Karpas-422 (cell line): ENCODE results near the gene ADGRV1. TPM values are rescaled to one million over a fixed set of nuclear protein-coding genes. Genes with fewer than 3 reads are reported as not detected.

Source experiments
- DNase-seq: peaks from one replicate; pipeline ENCODE4 v3.0.0-alpha.2; 2015
- H2AFZ ChIP-seq: fragments of 200-600 bp; sonication (generic); 2 replicates; pipeline ENCODE4 v1.6.1; 2014; ENCODE audit warnings: antibody characterized with exemption, low read length, mixed read lengths
- H3K27ac ChIP-seq: fragments of 200-600 bp; sonication (generic); 2 replicates; pipeline ENCODE4 v1.5.1; 2014; ENCODE audit warnings: mild to moderate bottlenecking, low read length, moderate library complexity
- H3K27me3 ChIP-seq: fragments of 200-600 bp; sonication (generic); 2 replicates; pipeline ENCODE4 v1.6.1; 2014; ENCODE audit warnings: low read length, mixed read lengths
- H3K36me3 ChIP-seq: fragments of 200-600 bp; sonication (generic); 2 replicates; pipeline ENCODE4 v1.6.1; 2014; ENCODE audit warnings: low read length, mixed read lengths; ENCODE audit not compliant: insufficient read depth
- H3K4me1 ChIP-seq: fragments of 200-600 bp; sonication (generic); 2 replicates; pipeline ENCODE4 v1.6.1; 2014; ENCODE audit warnings: mild to moderate bottlenecking, low read length, mixed read lengths
- H3K4me2 ChIP-seq: fragments of 200-600 bp; sonication (generic); 2 replicates; pipeline ENCODE4 v1.6.1; 2014; ENCODE audit warnings: low read length, low read depth, mild to moderate bottlenecking; ENCODE audit not compliant: poor library complexity, severe bottlenecking
- H3K4me3 ChIP-seq: fragments of 200-600 bp; sonication (generic); 2 replicates; pipeline ENCODE4 v1.5.1; 2014; ENCODE audit warnings: mild to moderate bottlenecking, antibody characterized with exemption, low read length, mixed read lengths
- H3K79me2 ChIP-seq: fragments of 200-600 bp; sonication (generic); 2 replicates; pipeline ENCODE4 v1.6.1; 2014; ENCODE audit warnings: mild to moderate bottlenecking, low read length, mixed read lengths
- H3K9ac ChIP-seq: fragments of 200-600 bp; sonication (generic); 2 replicates; pipeline ENCODE4 v1.6.0; 2014; ENCODE audit warnings: low read length
- H3K9me2 ChIP-seq: fragments of 200-600 bp; sonication (generic), shearing (Covaris generic); replicated peaks from 2 replicates; pipeline ENCODE4 v1.6.0; 2014; ENCODE audit warnings: mild to moderate bottlenecking, low read length, moderate library complexity; ENCODE audit not compliant: insufficient read depth
- H3K9me3 ChIP-seq: fragments of 300-700, 200-600 bp; sonication (generic); 2 replicates; pipeline ENCODE4 v1.6.1; 2014; ENCODE audit warnings: low read length, mixed read lengths
- H4K20me1 ChIP-seq: fragments of 200-600 bp; sonication (generic); 2 replicates; pipeline ENCODE4 v1.6.1; 2014; ENCODE audit warnings: mild to moderate bottlenecking, antibody characterized with exemption, low read length, low read depth; ENCODE audit not compliant: insufficient read depth
- total RNA-seq: library from RNA; depleted of rRNA; stranded (reverse); fragments of >200 nt; shearing (Covaris generic); gene quantifications from 2 replicates; pipeline ENCODE4 v1.2.3, GENCODE V29; 2014; ENCODE audit warnings: low replicate concordance

Gene ADGRV1
- total RNA-seq, 1 experiment from 2014 or later, result not detected

DNA sequence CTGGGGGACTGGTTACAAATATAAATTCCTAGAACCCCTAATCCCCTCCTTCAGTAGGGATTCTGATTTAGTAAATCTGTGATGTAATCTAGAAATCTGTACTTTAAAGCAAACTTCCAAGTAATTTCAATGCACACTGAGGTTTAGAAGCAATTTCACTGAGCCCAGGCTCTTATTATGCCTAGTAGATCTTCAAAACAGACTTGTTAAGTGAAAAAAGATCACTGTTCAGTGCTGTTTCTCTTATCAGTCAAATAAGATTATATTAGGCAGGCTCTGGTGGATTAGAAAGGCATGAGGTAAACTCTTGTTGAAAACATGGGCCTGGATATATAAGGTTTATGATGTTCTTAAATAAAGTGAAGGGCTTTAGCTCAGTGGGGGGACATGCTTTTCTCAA is 293.9 kb downstream of the ADGRV1 start:
- H3K4me2 ChIP-seq, result no peak overlapping the region
- no peaks in the 10 kb centered on the region for H3K36me3 ChIP-seq
- H4K20me1 ChIP-seq, result no peaks in the 10 kb centered on the region
- H3K27me3 ChIP-seq, result no peaks in the 10 kb centered on the region
- H3K4me3 ChIP-seq, result no peak overlapping the region
- no peak overlapping the region for H2AFZ ChIP-seq
- H3K79me2 ChIP-seq, result no peaks in the 10 kb centered on the region
- no peaks in the 10 kb centered on the region for H3K9me3 ChIP-seq
- no peaks in the 10 kb centered on the region for H3K9me2 ChIP-seq
- H3K27ac ChIP-seq, result no peak overlapping the region
- no peaks in the 10 kb centered on the region for H3K4me1 ChIP-seq
- H3K9ac ChIP-seq, result no peak overlapping the region
- no peak for DNase-seq

DNA sequence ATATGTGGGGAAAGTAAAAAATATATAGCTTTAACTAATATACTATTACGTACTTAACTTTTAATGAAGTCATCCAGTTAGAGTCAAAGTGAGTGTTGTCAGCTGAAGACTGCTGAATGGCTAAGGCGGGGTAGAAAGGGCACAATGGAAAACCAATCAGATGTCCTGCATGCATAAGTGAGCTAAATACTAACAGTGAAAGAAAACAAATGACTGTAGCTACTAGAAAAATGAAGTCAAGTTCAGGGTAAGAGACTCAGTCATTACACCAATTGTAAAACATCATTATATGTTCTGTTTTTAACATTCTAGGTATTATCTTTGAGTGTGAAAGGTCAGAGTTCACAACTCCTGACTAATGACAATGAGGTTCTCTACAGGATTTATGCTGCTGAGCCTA is 295.2 kb downstream of the ADGRV1 start:
- no peaks in the 10 kb centered on the region for H3K79me2 ChIP-seq
- no peak overlapping the region for H3K27ac ChIP-seq
- H3K27me3 ChIP-seq, result no peaks in the 10 kb centered on the region
- no peak overlapping the region for H2AFZ ChIP-seq
- H4K20me1 ChIP-seq, result no peaks in the 10 kb centered on the region
- no peak for DNase-seq
- no peak overlapping the region for H3K4me2 ChIP-seq
- H3K36me3 ChIP-seq, result no peaks in the 10 kb centered on the region
- H3K9ac ChIP-seq, result no peak overlapping the region
- H3K4me1 ChIP-seq, result no peaks in the 10 kb centered on the region
- no peak overlapping the region for H3K4me3 ChIP-seq
- H3K9me2 ChIP-seq, result no peaks in the 10 kb centered on the region
- no peaks in the 10 kb centered on the region for H3K9me3 ChIP-seq

DNA sequence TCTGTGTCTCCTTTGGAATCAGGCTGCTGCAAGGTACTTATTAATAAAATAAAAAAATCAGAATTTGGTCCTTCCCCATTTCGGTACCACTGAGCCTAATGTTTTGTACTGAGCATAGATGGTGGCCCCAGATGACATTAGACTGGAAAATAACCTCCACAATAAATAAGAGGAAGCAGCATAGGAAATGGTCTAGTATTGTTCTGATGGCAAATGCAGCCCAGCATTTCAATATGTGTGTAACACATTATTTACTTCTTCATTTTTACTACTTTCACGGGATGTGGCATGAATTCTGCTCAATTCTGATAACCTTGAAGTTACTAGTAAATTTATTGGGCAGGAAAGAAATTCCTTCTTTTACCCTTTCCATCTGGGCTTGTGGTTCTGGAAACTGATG is 295.6 kb downstream of the ADGRV1 start:
- Histone ChIP-seq H3K4me1 (no peaks in the 10 kb centered on the region), H3K9ac (no peak overlapping the region), H2AFZ (no peak overlapping the region), H3K4me3 (no peak overlapping the region), H3K9me2 (no peaks in the 10 kb centered on the region), H3K27ac (no peak overlapping the region), H3K9me3 (no peaks in the 10 kb centered on the region), H3K79me2 (no peaks in the 10 kb centered on the region), H4K20me1 (no peaks in the 10 kb centered on the region), H3K4me2 (no peak overlapping the region), H3K36me3 (no peaks in the 10 kb centered on the region), H3K27me3 (no peaks in the 10 kb centered on the region)
- DNase-seq, result no peak

DNA sequence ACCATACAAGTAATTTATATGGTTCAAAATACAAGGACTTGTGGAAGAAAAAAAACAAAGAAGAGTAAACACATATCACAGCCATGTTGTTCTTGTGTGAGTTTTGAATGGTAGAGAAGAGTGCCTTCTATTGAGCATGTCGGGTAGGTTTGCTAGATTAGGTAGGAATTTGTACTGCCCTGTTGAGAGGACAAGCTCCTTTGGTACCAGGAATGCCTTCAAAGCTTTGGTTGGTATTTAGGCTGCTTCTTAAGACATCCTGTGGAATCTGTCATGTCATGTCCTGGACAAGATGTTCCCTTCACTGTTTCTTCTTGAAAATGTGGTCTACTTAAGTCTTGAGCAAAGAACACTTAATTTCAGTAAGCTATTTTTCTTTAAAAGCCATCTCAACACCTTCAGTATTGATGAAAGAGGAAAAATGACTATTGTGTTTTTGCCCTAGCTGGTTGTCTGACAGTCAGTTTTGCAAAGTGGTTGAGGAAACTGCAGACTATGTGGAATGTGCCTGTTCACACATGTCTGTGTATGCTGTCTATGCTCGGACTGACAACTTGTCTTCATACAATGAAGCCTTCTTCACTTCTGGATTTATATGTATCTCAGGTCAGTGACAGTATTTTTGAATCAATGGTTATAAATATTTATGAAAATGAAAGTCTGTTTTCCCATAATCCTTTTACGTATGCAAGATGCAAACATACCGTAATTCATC is 296.9 kb downstream of the ADGRV1 start:
- Histone ChIP-seq H3K4me2 (no peak overlapping the region), H3K79me2 (no peaks in the 10 kb centered on the region), H3K9me3 (no peaks in the 10 kb centered on the region), H3K9me2 (no peaks in the 10 kb centered on the region), H3K4me3 (no peak overlapping the region), H2AFZ (no peak overlapping the region), H3K27ac (no peak overlapping the region), H3K27me3 (no peaks in the 10 kb centered on the region), H3K36me3 (no peaks in the 10 kb centered on the region), H3K4me1 (no peaks in the 10 kb centered on the region), H4K20me1 (no peaks in the 10 kb centered on the region), H3K9ac (no peak overlapping the region)
- DNase-seq, result no peak

DNA sequence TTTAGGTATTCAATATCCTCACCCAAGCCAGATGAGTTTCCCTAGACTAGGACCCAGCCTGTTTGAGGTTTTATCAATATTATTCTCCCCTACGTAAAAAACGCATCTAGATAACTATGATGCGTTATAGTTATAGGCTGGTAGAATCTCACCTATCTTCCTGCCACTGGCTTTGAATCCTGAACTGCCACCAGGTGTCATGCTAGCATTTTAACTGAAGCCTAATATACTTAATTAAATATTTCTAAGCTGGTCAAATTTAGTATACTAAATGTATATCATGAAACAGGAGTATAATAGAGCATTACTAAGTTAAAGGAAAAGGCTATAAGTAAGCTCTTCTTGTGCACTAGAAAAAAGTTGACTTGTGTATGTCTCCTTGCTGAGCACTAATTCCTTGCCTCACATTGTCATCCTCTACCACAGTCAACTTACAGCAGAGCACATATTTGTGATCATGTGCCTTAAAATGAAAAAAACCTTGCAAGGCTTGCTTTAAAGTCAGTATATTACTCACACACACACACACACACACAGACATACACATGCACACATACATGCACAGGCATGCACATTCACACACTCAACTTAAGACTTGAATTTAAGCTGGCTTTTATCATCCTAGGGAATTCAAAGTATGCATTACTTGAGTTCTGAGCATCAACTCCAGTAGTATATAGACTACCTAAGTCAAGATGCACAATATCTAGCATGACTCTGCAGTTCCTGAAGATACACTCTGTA is 303.4 kb downstream of the ADGRV1 start:
- no peaks in the 10 kb centered on the region for H3K9me2 ChIP-seq
- DNase-seq, result no peak
- H2AFZ ChIP-seq, result no peak overlapping the region
- no peaks in the 10 kb centered on the region for H3K4me1 ChIP-seq
- H3K9ac ChIP-seq, result no peak overlapping the region
- H3K36me3 ChIP-seq, result no peaks in the 10 kb centered on the region
- no peak overlapping the region for H3K27ac ChIP-seq
- H3K4me2 ChIP-seq, result no peak overlapping the region
- H4K20me1 ChIP-seq, result no peaks in the 10 kb centered on the region
- H3K27me3 ChIP-seq, result no peaks in the 10 kb centered on the region
- H3K79me2 ChIP-seq, result no peaks in the 10 kb centered on the region
- no peak overlapping the region for H3K4me3 ChIP-seq
- H3K9me3 ChIP-seq, result no peaks in the 10 kb centered on the region

DNA sequence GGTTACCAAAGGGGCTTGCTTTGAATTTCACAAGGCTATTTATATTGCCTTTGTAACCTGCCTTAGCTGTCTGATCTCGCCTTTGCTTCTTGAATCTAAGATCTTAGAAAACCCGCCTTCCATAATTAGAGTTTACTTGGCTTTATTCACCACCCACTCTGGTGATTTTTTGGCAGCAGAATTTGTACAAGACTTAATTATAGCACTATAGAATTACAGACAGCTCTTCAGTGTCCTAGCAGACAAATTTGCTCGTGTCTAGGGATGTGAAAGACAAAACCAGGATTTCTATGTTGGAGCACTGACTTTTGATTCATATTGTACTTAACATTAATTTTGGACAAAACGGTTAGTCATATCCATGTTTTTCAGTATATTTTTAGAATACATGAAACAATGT is 306.6 kb downstream of the ADGRV1 start:
- Histone ChIP-seq H3K27me3 (no peaks in the 10 kb centered on the region), H3K9me3 (no peaks in the 10 kb centered on the region), H2AFZ (no peak overlapping the region), H3K4me1 (no peaks in the 10 kb centered on the region), H4K20me1 (no peaks in the 10 kb centered on the region), H3K27ac (no peak overlapping the region), H3K4me2 (no peak overlapping the region), H3K79me2 (no peaks in the 10 kb centered on the region), H3K36me3 (no peaks in the 10 kb centered on the region), H3K9ac (no peak overlapping the region), H3K9me2 (no peaks in the 10 kb centered on the region), H3K4me3 (no peak overlapping the region)
- no peak for DNase-seq

DNA sequence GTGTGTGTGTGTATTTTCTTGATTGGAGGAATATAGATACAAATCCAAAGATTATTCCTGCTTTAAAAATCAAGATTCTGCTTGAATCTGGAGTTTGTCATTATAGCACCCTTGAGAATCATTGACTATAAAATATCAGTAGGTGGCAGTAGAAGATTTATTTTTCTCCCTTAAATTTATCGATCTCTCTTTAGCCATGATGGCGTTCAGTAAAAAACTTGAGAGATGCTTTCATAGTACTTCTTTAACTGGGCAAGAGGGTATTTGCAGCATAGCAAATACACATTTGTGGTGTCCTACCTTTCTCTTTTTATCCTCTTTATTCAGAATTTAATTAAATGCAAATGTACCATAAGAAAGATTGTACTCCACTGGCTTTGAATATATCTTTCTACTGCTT is 307.7 kb downstream of the ADGRV1 start:
- Histone ChIP-seq H3K79me2 (no peaks in the 10 kb centered on the region), H3K27me3 (no peaks in the 10 kb centered on the region), H2AFZ (no peak overlapping the region), H3K9me2 (no peaks in the 10 kb centered on the region), H3K4me1 (no peaks in the 10 kb centered on the region), H3K9me3 (no peaks in the 10 kb centered on the region), H3K27ac (no peak overlapping the region), H3K4me3 (no peak overlapping the region), H3K9ac (no peak overlapping the region), H3K4me2 (no peak overlapping the region), H4K20me1 (no peaks in the 10 kb centered on the region), H3K36me3 (no peaks in the 10 kb centered on the region)
- peak; percentile 53 for DNase-seq

DNA sequence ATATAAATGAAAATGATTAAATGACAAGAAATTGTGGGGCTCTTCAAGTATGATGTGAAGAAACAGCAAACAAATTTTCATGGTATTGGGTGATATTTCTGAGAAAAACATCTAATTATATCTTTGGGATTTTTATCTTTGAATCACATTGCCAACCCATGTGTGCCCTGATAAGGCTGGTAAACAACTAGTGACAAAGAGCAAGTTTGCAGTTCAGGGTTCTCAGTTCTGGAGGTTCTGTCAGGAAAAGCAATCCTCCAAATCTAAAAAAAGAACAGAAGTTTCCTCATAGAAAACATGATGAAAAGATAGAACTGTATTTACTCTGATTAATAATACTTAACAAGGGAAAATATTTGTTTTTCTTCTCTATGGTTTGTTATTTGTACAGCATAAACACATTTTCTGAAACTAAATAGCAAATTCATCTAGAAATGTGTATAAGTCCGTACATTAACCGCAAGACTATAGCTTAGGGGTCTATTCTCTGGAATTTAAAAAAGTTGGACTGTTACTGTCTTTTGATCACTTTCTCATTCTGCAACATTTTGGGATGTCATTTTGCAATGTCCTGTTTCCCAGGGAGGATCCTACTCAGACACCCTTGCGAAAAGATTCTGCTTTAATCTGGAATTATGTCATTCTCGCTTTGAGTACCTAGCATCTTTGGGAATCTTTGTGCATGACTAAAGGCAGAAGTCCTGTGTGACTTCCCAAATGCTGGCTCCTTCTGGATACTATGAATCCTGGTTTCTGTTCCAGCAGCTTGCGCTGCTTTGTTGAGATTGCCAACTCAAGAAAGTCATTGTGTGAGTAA is 308.5 kb downstream of the ADGRV1 start:
- no peaks in the 10 kb centered on the region for H3K79me2 ChIP-seq
- H3K9me2 ChIP-seq, result no peaks in the 10 kb centered on the region
- no peak overlapping the region for H3K9ac ChIP-seq
- no peaks in the 10 kb centered on the region for H3K9me3 ChIP-seq
- no peak overlapping the region for H2AFZ ChIP-seq
- DNase-seq, result no peak
- no peak overlapping the region for H3K4me2 ChIP-seq
- no peaks in the 10 kb centered on the region for H3K27me3 ChIP-seq
- no peak overlapping the region for H3K4me3 ChIP-seq
- no peaks in the 10 kb centered on the region for H3K4me1 ChIP-seq
- no peak overlapping the region for H3K27ac ChIP-seq
- H4K20me1 ChIP-seq, result no peaks in the 10 kb centered on the region
- no peaks in the 10 kb centered on the region for H3K36me3 ChIP-seq
